Measurements from ENCODE around the gene DDR1.
A peak's percentile ranks its signal among the peaks of the same experiment; 100 is the strongest.
"Not testable (repeated sequence)": the region's sequence is repeated elsewhere in the genome, so short reads cannot be mapped to it uniquely, and the experiment has no call there.

The DDR1 gene

DNA sequence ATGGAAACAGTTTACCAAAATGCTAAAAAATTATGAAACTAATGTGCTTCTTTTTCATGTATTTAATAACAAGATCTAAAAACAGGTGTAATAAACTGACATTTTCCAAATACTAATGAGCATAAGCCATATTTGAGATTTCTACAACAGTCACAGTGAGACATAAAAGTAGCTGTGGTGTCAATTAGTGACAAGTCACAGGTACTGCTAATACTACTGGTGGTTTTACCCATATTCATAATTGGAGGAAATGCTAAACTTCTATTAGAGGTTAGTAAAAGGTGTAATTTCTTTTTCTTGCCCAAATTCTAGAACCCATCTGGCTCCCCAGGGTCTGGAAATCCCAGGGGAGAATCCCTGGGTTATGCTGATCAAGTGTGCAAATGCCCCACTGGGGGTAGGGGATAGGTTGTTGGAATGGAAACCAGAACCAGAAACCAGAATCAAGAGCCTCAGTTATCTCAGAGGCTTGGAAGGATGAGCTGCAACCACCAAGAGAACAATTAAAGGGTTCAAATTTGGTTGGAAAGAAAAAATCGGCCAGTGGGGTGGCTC, 16.6 kb downstream of the DDR1 start:
- Histone ChIP-seq H3K4ac (ENCODE audit: low read length) (no peak overlapping the region), H3K9me3 (replicated peaks in 1 of 2; ENCODE audit: control insufficient read depth in 2 of 2, insufficient read depth in 1 of 2, low read depth in 1 of 2, low read length in 2 of 2) (no peaks in the 10 kb centered on the region), H3K4me2 (ENCODE audit: insufficient read depth, low read length, poor library complexity, severe bottlenecking) (no peak overlapping the region), H3K27me3 (ENCODE audit: control insufficient read depth in 3 of 3, insufficient read depth in 3 of 3, low read depth in 1 of 3, low read length in 3 of 3) (no peaks in the 10 kb centered on the region), H3K14ac (ENCODE audit: low read length) (no peak overlapping the region), H2BK5ac (ENCODE audit: low read length) (no peak overlapping the region), H3K4me1 (ENCODE audit: control insufficient read depth in 2 of 2, insufficient read depth in 1 of 2, low read depth in 1 of 2, low read length in 2 of 2) (peaks cover 0 to 5% of the 10 kb centered on the region in 2 donors), H2BK12ac (ENCODE audit: low read length) (no peak overlapping the region), H4K8ac (ENCODE audit: low read depth, low read length) (no peak overlapping the region), H2BK120ac (ENCODE audit: low read depth, low read length) (no peak overlapping the region), H2BK15ac (ENCODE audit: low read length) (no peak overlapping the region), H3K27ac (replicated peaks; ENCODE audit: low read length) (no peak overlapping the region), H2AK5ac (ENCODE audit: low read depth, low read length) (no peak overlapping the region), H3K9ac (ENCODE audit: low read depth, low read length, poor library complexity) (no peak overlapping the region), H3K4me3 (ENCODE audit: low read length in 2 of 2) (no peak overlapping the region), H3K18ac (ENCODE audit: low read length) (no peak overlapping the region), H3K23ac (ENCODE audit: low read depth, low read length, poor library complexity) (no peak overlapping the region), H3K36me3 (replicated peaks in 1 of 2; ENCODE audit: control insufficient read depth in 2 of 2, insufficient read depth in 2 of 2, low read length in 2 of 2) (peaks cover 39 to 50% of the 10 kb centered on the region in 2 donors), H2AFZ (ENCODE audit: low read length) (no peak overlapping the region), H3K79me1 (ENCODE audit: low read depth, low read length) (no peaks in the 10 kb centered on the region), H4K91ac (ENCODE audit: low read depth, low read length, poor library complexity) (no peak overlapping the region)
- no CpG with 5 or more reads among the region's 1 CpG for WGBS, 2 donors (ENCODE audit: extremely low coverage in 2 of 2, insufficient read length in 2 of 2, insufficient replicate concordance in 1 of 2)
- no peak for DNase-seq (ENCODE audit: low spot score)

DNA sequence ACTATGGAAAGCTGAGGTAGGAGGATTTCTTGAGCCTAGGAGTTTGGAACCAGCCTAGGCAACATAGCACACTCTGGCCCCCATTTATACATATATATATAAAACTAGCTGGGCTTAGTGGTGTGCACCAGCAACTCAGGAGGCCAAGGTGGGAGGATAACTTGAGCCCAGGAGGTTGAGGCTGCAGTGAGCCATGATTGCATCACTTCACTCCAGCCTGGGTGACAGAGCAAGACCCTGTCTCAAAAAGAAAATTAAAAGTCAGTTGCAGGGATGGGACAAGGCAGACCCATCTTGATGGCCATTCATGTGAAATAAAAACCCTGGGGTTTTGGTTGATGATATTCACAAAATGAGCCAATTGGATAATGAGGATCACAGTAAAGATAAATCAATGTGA, 17.1 kb downstream of the DDR1 start:
- Histone ChIP-seq H2AK5ac (ENCODE audit: low read depth, low read length) (no peak overlapping the region), H4K91ac (ENCODE audit: low read depth, low read length, poor library complexity) (no peak overlapping the region), H3K27me3 (ENCODE audit: control insufficient read depth in 3 of 3, insufficient read depth in 3 of 3, low read depth in 1 of 3, low read length in 3 of 3) (no peaks in the 10 kb centered on the region), H3K18ac (ENCODE audit: low read length) (no peak overlapping the region), H3K36me3 (replicated peaks in 1 of 2; ENCODE audit: control insufficient read depth in 2 of 2, insufficient read depth in 2 of 2, low read length in 2 of 2) (peaks cover 35 to 45% of the 10 kb centered on the region in 2 donors), H3K4me1 (ENCODE audit: control insufficient read depth in 2 of 2, insufficient read depth in 1 of 2, low read depth in 1 of 2, low read length in 2 of 2) (peaks cover 0 to 2% of the 10 kb centered on the region in 2 donors), H2AFZ (ENCODE audit: low read length) (no peak overlapping the region), H3K4me3 (ENCODE audit: low read length in 2 of 2) (no peak overlapping the region), H3K23ac (ENCODE audit: low read depth, low read length, poor library complexity) (no peak overlapping the region), H2BK15ac (ENCODE audit: low read length) (no peak overlapping the region), H2BK12ac (ENCODE audit: low read length) (no peak overlapping the region), H3K4ac (ENCODE audit: low read length) (no peak overlapping the region), H2BK5ac (ENCODE audit: low read length) (no peak overlapping the region), H3K27ac (replicated peaks; ENCODE audit: low read length) (no peak overlapping the region), H3K14ac (ENCODE audit: low read length) (no peak overlapping the region), H3K9ac (ENCODE audit: low read depth, low read length, poor library complexity) (no peak overlapping the region), H2BK120ac (ENCODE audit: low read depth, low read length) (no peak overlapping the region), H3K9me3 (replicated peaks in 1 of 2; ENCODE audit: control insufficient read depth in 2 of 2, insufficient read depth in 1 of 2, low read depth in 1 of 2, low read length in 2 of 2) (no peaks in the 10 kb centered on the region), H4K8ac (ENCODE audit: low read depth, low read length) (no peak overlapping the region), H3K4me2 (ENCODE audit: insufficient read depth, low read length, poor library complexity, severe bottlenecking) (no peak overlapping the region), H3K79me1 (ENCODE audit: low read depth, low read length) (no peaks in the 10 kb centered on the region)
- DNase-seq (ENCODE audit: low spot score), result no peak

DNA sequence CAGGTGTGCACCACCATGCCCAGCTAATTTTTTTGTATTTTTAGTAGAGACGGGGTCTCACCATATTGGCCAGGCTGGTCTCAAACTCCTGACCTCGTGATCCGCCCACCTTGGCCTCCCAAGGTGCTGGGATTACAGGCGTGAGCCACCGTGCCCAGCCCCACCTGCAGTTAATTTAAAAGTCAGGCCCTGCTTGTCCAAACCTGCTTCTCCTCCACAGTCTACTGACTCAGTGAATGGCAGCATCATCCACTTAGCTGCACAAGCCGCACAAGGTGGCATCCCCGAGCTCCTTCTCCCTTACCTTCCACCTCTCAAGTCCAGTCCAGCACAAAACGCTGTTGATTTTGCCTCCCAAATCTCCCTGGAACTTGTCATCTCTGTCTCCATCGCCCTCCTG, 17.9 kb downstream of the DDR1 start:
- H2AFZ ChIP-seq (ENCODE audit: low read length); H3K9me3 ChIP-seq (replicated peaks in 1 of 2; ENCODE audit: control insufficient read depth in 2 of 2, insufficient read depth in 1 of 2, low read depth in 1 of 2, low read length in 2 of 2); H2BK120ac ChIP-seq (ENCODE audit: low read depth, low read length); H4K8ac ChIP-seq (ENCODE audit: low read depth, low read length); H3K14ac ChIP-seq (ENCODE audit: low read length); H3K4me3 ChIP-seq (ENCODE audit: low read length in 2 of 2); H2BK15ac ChIP-seq (ENCODE audit: low read length); H3K23ac ChIP-seq (ENCODE audit: low read depth, low read length, poor library complexity); H4K91ac ChIP-seq (ENCODE audit: low read depth, low read length, poor library complexity); H3K79me1 ChIP-seq (ENCODE audit: low read depth, low read length); H2BK5ac ChIP-seq (ENCODE audit: low read length); H3K9ac ChIP-seq (ENCODE audit: low read depth, low read length, poor library complexity); H3K4me1 ChIP-seq (ENCODE audit: control insufficient read depth in 2 of 2, insufficient read depth in 1 of 2, low read depth in 1 of 2, low read length in 2 of 2); H2BK12ac ChIP-seq (ENCODE audit: low read length); DNase-seq (ENCODE audit: low spot score); H3K27me3 ChIP-seq (ENCODE audit: control insufficient read depth in 3 of 3, insufficient read depth in 3 of 3, low read depth in 1 of 3, low read length in 3 of 3); H3K4me2 ChIP-seq (ENCODE audit: insufficient read depth, low read length, poor library complexity, severe bottlenecking); H3K4ac ChIP-seq (ENCODE audit: low read length): not testable (repeated sequence)
- no CpG with 5 or more reads among the region's 9 CpGs for WGBS, 2 donors (ENCODE audit: extremely low coverage in 2 of 2, insufficient read length in 2 of 2, insufficient replicate concordance in 1 of 2)
- Histone ChIP-seq H2AK5ac (ENCODE audit: low read depth, low read length) (peak overlapping the region; percentile 11), H3K18ac (ENCODE audit: low read length) (peak overlapping the region; percentile 9), H3K36me3 (replicated peaks in 1 of 2; ENCODE audit: control insufficient read depth in 2 of 2, insufficient read depth in 2 of 2, low read length in 2 of 2) (peaks cover 30 to 37% of the 10 kb centered on the region in 2 donors), H3K27ac (replicated peaks; ENCODE audit: low read length) (peak overlapping the region; percentile 4)

- no peak overlapping the region for H2BK12ac ChIP-seq (ENCODE audit: low read length)
- no peaks in the 10 kb centered on the region for H3K79me1 ChIP-seq (ENCODE audit: low read depth, low read length)
- H3K4me2 ChIP-seq (ENCODE audit: insufficient read depth, low read length, poor library complexity, severe bottlenecking), result no peak overlapping the region
- no peak overlapping the region for H3K4ac ChIP-seq (ENCODE audit: low read length)
- no peak overlapping the region for H3K4me3 ChIP-seq (ENCODE audit: low read length in 2 of 2)
- no peak overlapping the region for H2BK15ac ChIP-seq (ENCODE audit: low read length)
- H3K9ac ChIP-seq (ENCODE audit: low read depth, low read length, poor library complexity), result no peak overlapping the region
- no peak for DNase-seq (ENCODE audit: low spot score)
- H3K18ac ChIP-seq (ENCODE audit: low read length), result no peak overlapping the region
- H3K27me3 ChIP-seq (ENCODE audit: control insufficient read depth in 3 of 3, insufficient read depth in 3 of 3, low read depth in 1 of 3, low read length in 3 of 3), result no peaks in the 10 kb centered on the region
- H3K36me3 ChIP-seq (replicated peaks in 1 of 2; ENCODE audit: control insufficient read depth in 2 of 2, insufficient read depth in 2 of 2, low read length in 2 of 2), result peaks cover 25 to 32% of the 10 kb centered on the region in 2 donors
- no peak overlapping the region for H2BK5ac ChIP-seq (ENCODE audit: low read length)
- no CpG with 5 or more reads among the region's 5 CpGs for WGBS, 2 donors (ENCODE audit: extremely low coverage in 2 of 2, insufficient read length in 2 of 2, insufficient replicate concordance in 1 of 2)
- no peak overlapping the region for H3K27ac ChIP-seq (replicated peaks; ENCODE audit: low read length)
- no peaks in the 10 kb centered on the region for H3K9me3 ChIP-seq (replicated peaks in 1 of 2; ENCODE audit: control insufficient read depth in 2 of 2, insufficient read depth in 1 of 2, low read depth in 1 of 2, low read length in 2 of 2)
- H2AFZ ChIP-seq (ENCODE audit: low read length), result no peak overlapping the region
- no peak overlapping the region for H2BK120ac ChIP-seq (ENCODE audit: low read depth, low read length)
- H4K8ac ChIP-seq (ENCODE audit: low read depth, low read length), result no peak overlapping the region
- peaks cover 0 to 2% of the 10 kb centered on the region in 2 donors for H3K4me1 ChIP-seq (ENCODE audit: control insufficient read depth in 2 of 2, insufficient read depth in 1 of 2, low read depth in 1 of 2, low read length in 2 of 2)
- H2AK5ac ChIP-seq (ENCODE audit: low read depth, low read length), result peak overlapping the region; percentile 2
- H3K23ac ChIP-seq (ENCODE audit: low read depth, low read length, poor library complexity), result no peak overlapping the region
- no peak overlapping the region for H4K91ac ChIP-seq (ENCODE audit: low read depth, low read length, poor library complexity)
- H3K14ac ChIP-seq (ENCODE audit: low read length), result no peak overlapping the region
Measured at GRCh38 chr6:30902709-30903108, 18.4 kb downstream of the DDR1 start.
